DOHH2 (cell line): ENCODE results near the gene PAK1.

ENCODE experiments used
- H3F3A ChIP-seq: fragments of 200-600 bp; sonication (generic), shearing (Covaris generic); 2 replicates; pipeline ENCODE4 v1.6.0; 2016; ENCODE audit warnings: antibody characterized with exemption, mild to moderate bottlenecking; ENCODE audit not compliant: control insufficient read depth, insufficient read depth
- H3K27ac ChIP-seq: fragments of 200-600 bp; sonication (generic); 2 replicates; pipeline ENCODE4 v1.5.1; 2014; ENCODE audit warnings: low read depth, mild to moderate bottlenecking, low read length, moderate library complexity
- H3K27me3 ChIP-seq: fragments of 200-600 bp; sonication (generic); 2 replicates; pipeline ENCODE4 v1.6.1; 2014; ENCODE audit warnings: mild to moderate bottlenecking, low read length, mixed read lengths; ENCODE audit not compliant: control insufficient read depth
- H3K36me3 ChIP-seq: fragments of 200-600 bp; sonication (generic); 2 replicates; pipeline ENCODE4 v1.6.1; 2014; ENCODE audit warnings: mild to moderate bottlenecking, low read length, moderate library complexity, mixed read lengths; ENCODE audit not compliant: control insufficient read depth
- H3K4me1 ChIP-seq: fragments of 200-600 bp; sonication (generic); 2 replicates; pipeline ENCODE4 v1.6.1; 2014; ENCODE audit warnings: mild to moderate bottlenecking, low read length, mixed read lengths; ENCODE audit not compliant: control insufficient read depth
- H3K4me2 ChIP-seq: fragments of 200-600 bp; sonication (generic); 2 replicates; pipeline ENCODE4 v1.6.0; 2014; ENCODE audit warnings: mild to moderate bottlenecking, low read length, moderate library complexity
- H3K4me3 ChIP-seq: fragments of 200-600 bp; sonication (generic); 2 replicates; pipeline ENCODE4 v1.5.1; 2014; ENCODE audit warnings: mild to moderate bottlenecking, low read length, mixed read lengths
- H3K79me2 ChIP-seq: fragments of 200-600 bp; sonication (generic); 2 replicates; pipeline ENCODE4 v1.6.1; 2014; ENCODE audit warnings: mild to moderate bottlenecking, low read length, mixed read lengths; ENCODE audit not compliant: control insufficient read depth
- H3K9me2 ChIP-seq: fragments of 200-600 bp; sonication (generic); replicated peaks from 2 replicates; pipeline ENCODE4 v1.6.1; 2014; ENCODE audit warnings: mild to moderate bottlenecking, low read length, mixed read lengths; ENCODE audit not compliant: control insufficient read depth
- H3K9me3 ChIP-seq: fragments of 200-600 bp; sonication (generic); 2 replicates; pipeline ENCODE4 v1.6.1; 2014; ENCODE audit warnings: antibody characterized with exemption, low read length, mixed read lengths; ENCODE audit not compliant: control insufficient read depth, insufficient read depth
- H4K20me1 ChIP-seq: fragments of 200-600 bp; sonication (generic); 2 replicates; pipeline ENCODE4 v1.6.0; 2014; ENCODE audit warnings: low read depth, mild to moderate bottlenecking, antibody characterized with exemption, low read length, moderate library complexity; ENCODE audit not compliant: control insufficient read depth, insufficient read depth
- EZH2phosphoT487 ChIP-seq: fragments of 200-600 bp; sonication (generic); IDR thresholded peaks from 2 replicates; pipeline ENCODE4 v1.6.1; 2017; ENCODE audit warnings: borderline replicate concordance, mild to moderate bottlenecking, antibody characterized with exemption, low read length, moderate library complexity, mixed read lengths
- TF ChIP-seq, protein P1 (sequence below): fragments of 200-600 bp; sonication (generic); IDR thresholded peaks from one replicate; pipeline ENCODE4 v1.5.1; 2014; ENCODE audit warnings: antibody characterized with exemption, mild to moderate bottlenecking, low read depth, low read length; ENCODE audit not compliant: poor library complexity, severe bottlenecking

Gene PAK1

GRCh38 chr11:77359481-77359880, 114.4 kb downstream of the PAK1 start:
- Histone ChIP-seq H3K9me2 (no peaks in the 10 kb centered on the region), H3K27me3 (no peaks in the 10 kb centered on the region), H3K27ac (no peak overlapping the region), H3K4me3 (no peak overlapping the region), H4K20me1 (no peaks in the 10 kb centered on the region), H3K79me2 (no peaks in the 10 kb centered on the region), H3K4me2 (no peak overlapping the region), H3F3A (no peaks in the 10 kb centered on the region), H3K36me3 (no peaks in the 10 kb centered on the region), H3K4me1 (no peaks in the 10 kb centered on the region), H3K9me3 (no peaks in the 10 kb centered on the region)
- TF ChIP-seq, protein P1, sequence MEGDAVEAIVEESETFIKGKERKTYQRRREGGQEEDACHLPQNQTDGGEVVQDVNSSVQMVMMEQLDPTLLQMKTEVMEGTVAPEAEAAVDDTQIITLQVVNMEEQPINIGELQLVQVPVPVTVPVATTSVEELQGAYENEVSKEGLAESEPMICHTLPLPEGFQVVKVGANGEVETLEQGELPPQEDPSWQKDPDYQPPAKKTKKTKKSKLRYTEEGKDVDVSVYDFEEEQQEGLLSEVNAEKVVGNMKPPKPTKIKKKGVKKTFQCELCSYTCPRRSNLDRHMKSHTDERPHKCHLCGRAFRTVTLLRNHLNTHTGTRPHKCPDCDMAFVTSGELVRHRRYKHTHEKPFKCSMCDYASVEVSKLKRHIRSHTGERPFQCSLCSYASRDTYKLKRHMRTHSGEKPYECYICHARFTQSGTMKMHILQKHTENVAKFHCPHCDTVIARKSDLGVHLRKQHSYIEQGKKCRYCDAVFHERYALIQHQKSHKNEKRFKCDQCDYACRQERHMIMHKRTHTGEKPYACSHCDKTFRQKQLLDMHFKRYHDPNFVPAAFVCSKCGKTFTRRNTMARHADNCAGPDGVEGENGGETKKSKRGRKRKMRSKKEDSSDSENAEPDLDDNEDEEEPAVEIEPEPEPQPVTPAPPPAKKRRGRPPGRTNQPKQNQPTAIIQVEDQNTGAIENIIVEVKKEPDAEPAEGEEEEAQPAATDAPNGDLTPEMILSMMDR: no peak
- TF ChIP-seq EZH2phosphoT487: no peak

- Histone ChIP-seq H3K9me3 (no peaks in the 10 kb centered on the region), H3K4me3 (no peak overlapping the region), H3K9me2 (no peaks in the 10 kb centered on the region), H3K79me2 (no peaks in the 10 kb centered on the region), H4K20me1 (no peaks in the 10 kb centered on the region), H3K36me3 (no peaks in the 10 kb centered on the region), H3K27me3 (no peaks in the 10 kb centered on the region), H3K4me2 (no peak overlapping the region), H3K4me1 (no peaks in the 10 kb centered on the region), H3K27ac (no peak overlapping the region), H3F3A (no peaks in the 10 kb centered on the region)
- TF ChIP-seq EZH2phosphoT487: no peak
- TF ChIP-seq, protein P1: no peak
Observed at GRCh38 chr11:77353131-77353530, 120.8 kb downstream of the PAK1 start.

GRCh38 chr11:77351281-77351886, 122.5 kb downstream of the PAK1 start:
- Histone ChIP-seq H3K79me2 (no peaks in the 10 kb centered on the region), H3K27me3 (no peaks in the 10 kb centered on the region), H4K20me1 (no peaks in the 10 kb centered on the region), H3F3A (no peaks in the 10 kb centered on the region), H3K4me1 (no peaks in the 10 kb centered on the region), H3K27ac (no peak overlapping the region), H3K9me3 (no peaks in the 10 kb centered on the region), H3K36me3 (no peaks in the 10 kb centered on the region), H3K4me2 (no peak overlapping the region), H3K4me3 (no peak overlapping the region), H3K9me2 (no peaks in the 10 kb centered on the region)
- TF ChIP-seq, protein P1: no peak
- no peak for TF ChIP-seq EZH2phosphoT487
